ENCODE results near the gene ENDOU.
A peak's percentile ranks its signal among the peaks of the same experiment; 100 is the strongest.

ENDOU gene

DNA sequence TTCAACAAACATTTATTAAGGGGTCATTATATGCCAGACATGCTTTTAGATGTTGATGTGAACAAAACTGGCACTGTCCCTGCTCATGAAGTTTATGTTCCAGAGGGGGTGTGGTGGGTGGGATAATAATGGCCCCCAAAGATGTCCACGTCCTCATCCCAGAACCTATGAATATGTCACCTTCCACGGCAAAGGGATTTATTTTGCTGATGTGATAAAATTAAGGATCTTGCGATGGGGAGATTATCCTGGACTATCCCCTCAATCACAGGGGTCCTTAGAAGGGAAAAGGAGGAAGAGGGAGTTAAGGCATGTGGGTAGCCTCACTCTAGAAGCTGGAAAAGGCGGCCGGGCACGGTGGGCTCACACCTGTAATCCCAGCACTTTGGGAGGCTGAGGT lies 46.0 kb upstream of the ENDOU start:
- TF ChIP-seq, protein P1, sequence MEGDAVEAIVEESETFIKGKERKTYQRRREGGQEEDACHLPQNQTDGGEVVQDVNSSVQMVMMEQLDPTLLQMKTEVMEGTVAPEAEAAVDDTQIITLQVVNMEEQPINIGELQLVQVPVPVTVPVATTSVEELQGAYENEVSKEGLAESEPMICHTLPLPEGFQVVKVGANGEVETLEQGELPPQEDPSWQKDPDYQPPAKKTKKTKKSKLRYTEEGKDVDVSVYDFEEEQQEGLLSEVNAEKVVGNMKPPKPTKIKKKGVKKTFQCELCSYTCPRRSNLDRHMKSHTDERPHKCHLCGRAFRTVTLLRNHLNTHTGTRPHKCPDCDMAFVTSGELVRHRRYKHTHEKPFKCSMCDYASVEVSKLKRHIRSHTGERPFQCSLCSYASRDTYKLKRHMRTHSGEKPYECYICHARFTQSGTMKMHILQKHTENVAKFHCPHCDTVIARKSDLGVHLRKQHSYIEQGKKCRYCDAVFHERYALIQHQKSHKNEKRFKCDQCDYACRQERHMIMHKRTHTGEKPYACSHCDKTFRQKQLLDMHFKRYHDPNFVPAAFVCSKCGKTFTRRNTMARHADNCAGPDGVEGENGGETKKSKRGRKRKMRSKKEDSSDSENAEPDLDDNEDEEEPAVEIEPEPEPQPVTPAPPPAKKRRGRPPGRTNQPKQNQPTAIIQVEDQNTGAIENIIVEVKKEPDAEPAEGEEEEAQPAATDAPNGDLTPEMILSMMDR (IDR thresholded peaks at IDR 0.05; ENCODE audit: insufficient read depth, low read depth, low read length, missing control alignments): no peak
- no peak overlapping the region for H3K4me3 ChIP-seq (ENCODE audit: low read depth, low read length)
- DNase-seq (ENCODE audit: low read depth): no peak

DNA sequence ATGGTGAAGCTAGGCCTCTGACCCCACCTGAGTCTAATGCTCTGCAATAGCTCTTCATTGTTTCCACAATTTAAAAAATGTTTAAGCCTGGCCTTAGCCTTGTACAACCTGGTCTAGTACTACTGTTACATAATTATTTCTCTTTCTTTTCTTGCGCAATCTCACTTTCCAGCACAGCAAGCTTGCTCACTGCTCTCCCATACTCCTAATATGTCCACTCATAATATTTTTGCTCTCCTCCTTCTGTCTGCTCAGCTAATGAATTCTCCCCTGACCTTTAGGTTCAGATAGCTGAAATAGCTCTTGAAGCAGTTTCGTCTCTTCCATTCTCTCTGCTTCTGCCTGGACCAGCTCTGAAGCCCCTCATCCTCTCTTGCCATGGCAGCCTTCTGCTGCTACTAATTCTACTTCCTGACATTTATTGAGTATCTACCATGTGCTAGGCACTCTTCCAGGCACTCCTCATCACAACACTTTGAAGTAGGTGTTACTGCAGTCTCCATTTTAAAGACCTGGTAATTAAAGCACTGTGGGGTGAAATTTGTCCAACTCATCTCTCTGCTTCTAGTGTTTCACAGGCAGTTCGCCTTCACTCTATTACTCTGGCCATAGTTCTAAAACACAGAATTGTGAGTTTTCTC lies 44.9 kb upstream of the ENDOU start:
- no peak overlapping the region for H3K4me3 ChIP-seq (ENCODE audit: low read depth, low read length)
- TF ChIP-seq, protein P1 (IDR thresholded peaks at IDR 0.05; ENCODE audit: insufficient read depth, low read depth, low read length, missing control alignments): no peak
- no peak for DNase-seq (ENCODE audit: low read depth)

DNA sequence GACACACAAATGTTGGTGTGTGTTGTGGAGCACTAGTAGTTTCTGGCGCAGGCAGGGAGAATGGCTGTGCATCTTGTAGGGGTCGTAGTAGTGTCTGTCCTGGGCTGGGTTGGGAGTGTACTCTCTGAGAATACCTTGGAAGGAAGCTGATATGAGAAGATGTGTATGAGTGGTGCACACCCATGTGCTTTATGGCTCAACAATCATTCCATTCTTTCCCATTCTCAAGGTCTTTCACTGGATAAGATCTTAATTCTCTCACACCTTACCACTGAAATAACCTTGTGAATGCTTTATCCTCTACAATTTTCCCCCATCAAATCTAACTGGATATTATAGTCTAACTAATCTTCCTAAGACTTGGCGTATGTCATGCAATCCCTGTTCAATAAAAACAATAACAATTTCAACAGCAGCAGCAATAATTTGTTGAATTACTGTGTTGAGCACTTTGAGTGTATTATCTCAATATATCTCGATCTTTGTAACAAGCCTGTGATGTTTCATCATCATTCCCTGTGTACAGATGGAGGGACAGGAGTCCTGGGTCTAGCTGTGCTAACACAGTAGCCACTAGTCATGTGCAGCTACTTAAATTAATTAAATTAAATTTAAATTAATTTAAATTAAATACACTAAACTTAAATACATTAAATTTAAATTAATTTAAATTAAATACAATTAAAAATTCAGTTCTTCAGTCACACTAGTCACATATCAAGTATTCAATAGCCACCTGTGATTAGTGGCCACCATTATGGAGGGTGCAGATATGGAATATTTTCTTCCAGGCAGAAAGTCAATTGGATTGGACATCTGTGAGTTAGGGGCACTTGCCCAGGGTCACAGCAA lies 44.2 kb upstream of the ENDOU start:
- no peak overlapping the region for H3K4me3 ChIP-seq (ENCODE audit: low read depth, low read length)
- TF ChIP-seq, protein P1 (IDR thresholded peaks at IDR 0.05; ENCODE audit: insufficient read depth, low read depth, low read length, missing control alignments): no peak
- no peak for DNase-seq (ENCODE audit: low read depth)

DNA sequence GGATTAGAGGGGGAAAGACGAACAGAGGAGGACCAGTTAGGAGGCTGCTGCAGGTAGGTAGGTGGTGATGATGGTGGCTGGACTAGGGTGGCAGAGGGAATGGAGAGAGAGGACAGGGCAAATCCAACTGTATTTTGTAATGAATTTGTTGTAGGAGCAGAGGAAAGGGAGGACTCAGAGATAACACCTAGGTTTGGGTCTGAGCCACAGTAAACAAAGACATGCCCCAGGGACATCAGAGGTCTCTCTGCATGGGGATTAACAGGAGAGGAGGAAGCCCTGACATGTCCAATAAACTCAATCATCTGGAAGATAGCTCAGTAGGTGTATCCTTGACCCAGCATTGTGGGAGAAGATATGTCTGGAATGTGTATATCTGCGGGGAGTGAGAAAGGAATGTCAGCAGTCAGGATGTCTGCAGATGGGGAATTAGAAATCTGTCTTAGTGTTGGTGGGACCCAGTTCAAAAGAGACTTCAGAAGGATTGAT lies 43.1 kb upstream of the ENDOU start:
- DNase-seq (ENCODE audit: low read depth): no peak
- H3K4me3 ChIP-seq (ENCODE audit: low read depth, low read length): no peak overlapping the region
- TF ChIP-seq, protein P1 (IDR thresholded peaks at IDR 0.05; ENCODE audit: insufficient read depth, low read depth, low read length, missing control alignments): no peak

DNA sequence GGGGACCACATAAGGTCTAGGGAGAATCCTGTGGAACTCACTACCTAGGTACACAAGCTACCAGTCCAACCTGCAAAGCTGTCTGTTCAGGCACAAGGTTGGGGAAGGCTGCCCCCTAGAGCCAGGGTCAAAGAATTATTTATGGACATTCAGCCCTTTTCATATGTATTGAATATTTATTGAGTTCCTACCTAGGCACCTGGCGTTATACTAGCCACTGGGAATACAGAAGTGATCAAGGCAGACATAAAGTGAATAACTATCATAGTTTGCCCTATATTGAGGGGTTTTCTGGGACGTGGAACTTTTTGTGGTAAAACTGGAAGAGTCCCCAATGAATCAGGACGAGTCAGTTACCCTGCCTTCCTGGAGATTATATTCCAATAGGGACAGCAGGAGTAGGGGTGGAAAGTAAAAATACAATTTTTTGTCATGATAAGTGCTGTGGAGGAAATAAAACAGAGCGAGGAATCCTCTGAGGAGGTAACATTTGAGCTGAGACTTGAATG lies 42.0 kb upstream of the ENDOU start:
- TF ChIP-seq, protein P1 (IDR thresholded peaks at IDR 0.05; ENCODE audit: insufficient read depth, low read depth, low read length, missing control alignments): peak; percentile 74
- no peak overlapping the region for H3K4me3 ChIP-seq (ENCODE audit: low read depth, low read length)
- DNase-seq (ENCODE audit: low read depth): peak; percentile 85

DNA sequence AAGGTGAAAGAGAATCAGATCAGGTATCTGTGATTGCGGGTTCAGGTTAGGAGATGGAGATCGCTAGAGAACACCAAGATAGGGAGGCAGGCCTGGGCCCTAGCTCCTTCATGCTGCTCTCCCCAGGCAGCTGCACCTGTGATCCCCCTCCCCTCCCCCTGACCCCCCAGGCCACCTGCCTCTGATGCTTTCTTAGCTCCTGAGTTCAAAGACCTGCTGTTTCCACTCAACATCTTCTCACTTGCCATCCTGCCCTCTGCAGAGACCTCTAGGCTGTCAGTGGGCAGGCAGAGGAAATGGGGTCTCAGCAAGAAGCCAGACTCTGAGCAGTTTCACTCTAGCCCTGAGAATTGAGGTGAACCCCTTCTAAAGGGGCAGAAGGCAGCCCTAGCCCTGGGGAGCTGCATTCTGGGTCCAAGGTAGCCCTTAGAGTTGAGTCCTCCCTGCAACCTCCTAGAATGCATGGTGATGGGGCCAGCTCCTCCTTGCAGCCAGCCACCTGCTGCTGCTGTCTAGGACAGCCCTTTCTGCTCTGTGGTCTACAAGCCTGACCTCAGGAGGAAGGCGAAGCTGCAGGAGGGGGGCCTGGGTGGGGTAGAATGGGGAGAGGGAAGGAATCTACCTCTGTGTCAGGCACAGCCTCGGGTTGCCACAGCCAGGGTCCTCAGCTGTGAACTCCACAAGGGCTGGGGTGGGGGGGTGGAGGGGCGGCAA lies 41.4 kb upstream of the ENDOU start:
- no peak for DNase-seq (ENCODE audit: low read depth)
- no peak overlapping the region for H3K4me3 ChIP-seq (ENCODE audit: low read depth, low read length)
- TF ChIP-seq, protein P1 (IDR thresholded peaks at IDR 0.05; ENCODE audit: insufficient read depth, low read depth, low read length, missing control alignments): no peak
